Activated T-cell treated with anti-CD3 and anti-CD28 coated beads, Interleukin-2, amount 50 U/mL, for 1 hour (primary cell): ENCODE results near the gene GPX8.

Experiments
- DNase-seq: peaks from one replicate; pipeline ENCODE4 v3.0.0-alpha.2; 2020

GPX8 gene

GRCh38 chr5:55159763-55160492 is at the start of gene GPX8:
Gene GPX8 (plus strand): TSS chr5:55160171. CDS start chr5:55160193, 22 bp downstream.
- no peak for DNase-seq

DNA sequence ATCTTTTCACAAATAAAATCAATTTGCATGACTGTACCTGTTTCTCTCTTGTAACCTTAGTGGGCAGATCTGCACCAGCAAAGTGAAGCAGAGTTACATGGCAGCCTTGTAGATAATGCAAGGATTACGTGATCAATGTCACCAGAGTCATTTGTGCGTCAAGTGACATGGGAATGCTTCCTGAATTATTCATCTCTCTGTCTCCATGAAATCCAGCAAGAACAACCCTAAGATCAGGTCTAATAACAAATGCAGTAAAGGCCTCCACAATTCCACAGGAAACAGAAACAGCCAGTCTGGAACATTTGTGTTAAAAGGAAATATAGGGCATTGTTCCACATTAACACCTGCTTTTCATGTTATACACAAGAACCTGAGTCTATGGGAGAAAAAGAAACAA is 49.8 kb upstream of the GPX8 start:
- DNase-seq = no peak

DNA sequence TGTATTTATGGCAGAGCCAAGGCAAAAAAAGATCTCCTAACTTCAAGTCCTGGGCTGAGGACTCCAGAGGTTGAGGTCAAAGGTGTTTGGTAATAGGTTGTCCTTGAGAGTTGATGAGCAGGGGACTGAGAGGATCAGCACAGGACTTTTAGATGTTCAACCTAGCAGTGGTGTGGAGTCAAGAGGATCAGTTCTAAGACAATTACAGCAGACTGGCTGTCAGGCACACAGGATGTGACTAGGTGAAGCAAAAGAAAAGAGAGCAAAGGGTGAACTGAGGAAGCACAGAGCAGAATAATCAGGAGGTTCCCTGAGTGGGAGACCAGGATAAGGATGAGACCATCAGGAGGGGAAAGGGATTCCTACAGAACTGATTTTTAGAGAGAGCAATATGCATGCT is 46.6 kb upstream of the GPX8 start:
- no peak for DNase-seq

DNA sequence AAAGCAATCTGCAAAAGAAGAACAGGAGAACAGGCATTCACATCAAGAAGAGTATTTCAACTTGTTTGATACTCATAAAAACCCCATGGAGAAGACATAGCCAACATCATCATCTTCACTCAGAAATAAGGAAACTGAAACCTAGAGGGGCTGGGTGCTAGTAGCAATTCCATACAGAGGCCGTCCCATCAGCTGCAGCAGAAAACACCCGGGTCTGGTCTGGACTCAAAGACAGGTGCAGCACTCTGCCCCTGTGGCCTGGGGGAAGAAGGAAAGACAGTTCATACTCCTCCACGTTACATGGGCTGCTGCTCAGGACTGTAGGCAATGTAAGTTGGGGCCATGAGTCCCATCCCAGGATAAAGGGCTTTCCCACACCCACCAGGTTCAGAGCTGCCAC is 45.9 kb upstream of the GPX8 start:
- no peak for DNase-seq

GRCh38 chr5:55123365-55123764 is 36.6 kb upstream of the GPX8 start:
- DNase-seq = no peak

DNA sequence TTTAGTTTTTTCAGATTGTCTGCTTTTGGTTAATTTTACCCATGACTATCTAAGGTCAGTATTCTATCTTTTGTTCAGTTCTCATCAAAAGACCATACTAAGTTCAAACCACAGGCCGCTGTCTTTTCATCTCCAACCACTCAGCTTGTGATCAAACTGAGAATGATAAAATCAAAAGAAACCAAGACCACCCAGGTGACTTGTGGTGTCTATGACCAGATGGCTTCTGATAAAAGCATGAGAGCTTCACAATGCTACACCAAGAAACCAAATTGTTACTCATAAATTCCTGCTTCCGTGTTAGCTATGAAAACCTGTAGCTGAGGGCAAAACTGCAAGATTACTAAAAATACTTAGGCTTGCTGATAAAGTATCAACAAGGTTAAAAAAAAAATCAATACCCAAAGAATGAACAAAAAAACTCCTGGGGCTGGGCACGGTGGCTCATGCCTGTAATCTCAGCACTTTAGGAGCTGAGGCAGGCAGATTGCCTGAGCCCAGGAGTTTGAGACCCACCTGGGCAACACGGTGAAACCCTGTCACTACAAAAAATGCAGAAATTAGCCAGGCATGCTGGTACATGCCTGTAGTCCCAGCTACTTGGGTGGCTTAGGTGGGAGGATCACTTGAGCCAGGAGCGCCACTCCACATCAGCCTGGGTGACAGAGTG is 25.8 kb upstream of the GPX8 start:
- no peak for DNase-seq

DNA sequence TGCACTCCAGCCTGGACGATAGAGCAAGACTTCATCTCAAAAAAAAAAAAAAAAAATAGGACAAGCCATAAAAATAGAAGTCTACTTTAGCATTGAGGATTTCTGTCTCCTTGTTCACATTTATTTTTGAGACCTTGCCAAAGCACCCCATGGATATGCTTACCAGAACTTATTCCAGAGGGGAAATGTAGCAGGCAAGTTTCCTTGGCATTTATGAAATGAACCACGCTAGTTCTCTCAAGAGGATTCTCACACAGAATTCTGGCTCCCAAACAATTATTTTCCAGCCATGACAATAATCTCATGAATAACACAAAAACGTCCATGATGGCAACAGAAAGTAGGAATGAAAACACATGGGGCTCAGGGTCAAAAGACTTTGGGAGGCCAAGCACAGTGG is 23.4 kb upstream of the GPX8 start:
- no peak for DNase-seq

- no peak for DNase-seq
These were observed 18.9 kb upstream of the GPX8 start for GRCh38 chr5:55140908-55141665.

DNA sequence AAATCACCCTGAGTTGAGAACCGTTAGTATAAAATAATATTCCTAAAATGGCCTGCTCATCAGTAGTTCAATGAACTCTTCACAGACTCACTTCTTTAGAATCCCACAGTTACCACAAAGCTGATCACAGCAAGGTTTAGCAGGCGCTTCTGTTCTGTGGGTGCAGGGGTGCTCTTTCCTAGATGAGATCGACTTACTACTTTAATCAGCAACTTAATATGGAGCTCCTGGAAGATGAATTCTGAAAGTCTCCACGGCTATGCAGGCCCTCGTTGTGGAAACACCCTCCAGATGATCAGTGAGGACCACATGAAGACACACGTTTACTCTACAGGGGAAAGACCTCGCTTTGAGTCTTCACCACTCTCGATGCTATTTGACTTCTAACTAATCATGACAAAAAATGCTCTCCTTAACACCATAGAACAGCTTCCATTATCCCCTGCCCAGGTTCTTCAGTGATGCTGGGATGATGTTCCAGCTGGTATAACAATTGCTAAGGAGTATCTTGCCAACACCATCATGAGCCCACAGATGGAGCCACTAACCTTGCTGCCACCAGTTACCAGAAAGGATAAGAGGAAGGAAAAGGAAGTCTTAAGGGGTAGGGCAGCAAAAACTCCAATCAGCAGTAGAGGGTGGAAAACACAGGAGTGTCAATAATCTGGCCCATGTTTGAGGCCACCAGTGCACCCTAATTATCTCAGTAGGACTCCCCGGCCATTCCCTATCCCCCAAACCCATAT is 17.9 kb upstream of the GPX8 start:
- DNase-seq = no peak

DNA sequence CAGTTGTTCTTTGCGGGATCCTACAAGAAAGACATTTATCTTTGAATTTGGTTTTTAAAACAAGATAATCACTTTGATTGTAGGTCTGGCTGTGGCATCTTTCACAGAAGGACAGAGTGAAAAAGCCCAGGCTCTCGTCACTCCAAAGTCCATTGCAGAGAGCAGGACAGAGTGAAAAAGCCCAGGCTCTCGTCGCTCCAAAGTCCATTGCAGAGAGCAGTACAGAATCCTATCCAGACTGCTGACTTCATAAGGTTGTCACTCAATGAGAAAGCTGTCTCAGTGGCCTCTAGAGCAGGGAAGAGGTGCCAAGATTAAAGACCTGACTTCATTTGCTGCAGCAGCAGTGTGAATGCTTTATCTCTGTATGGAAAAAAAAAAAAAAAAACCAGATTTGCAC is 16.3 kb upstream of the GPX8 start:
- no peak for DNase-seq

GRCh38 chr5:55146080-55146479 is 13.9 kb upstream of the GPX8 start:
- no peak for DNase-seq

DNA sequence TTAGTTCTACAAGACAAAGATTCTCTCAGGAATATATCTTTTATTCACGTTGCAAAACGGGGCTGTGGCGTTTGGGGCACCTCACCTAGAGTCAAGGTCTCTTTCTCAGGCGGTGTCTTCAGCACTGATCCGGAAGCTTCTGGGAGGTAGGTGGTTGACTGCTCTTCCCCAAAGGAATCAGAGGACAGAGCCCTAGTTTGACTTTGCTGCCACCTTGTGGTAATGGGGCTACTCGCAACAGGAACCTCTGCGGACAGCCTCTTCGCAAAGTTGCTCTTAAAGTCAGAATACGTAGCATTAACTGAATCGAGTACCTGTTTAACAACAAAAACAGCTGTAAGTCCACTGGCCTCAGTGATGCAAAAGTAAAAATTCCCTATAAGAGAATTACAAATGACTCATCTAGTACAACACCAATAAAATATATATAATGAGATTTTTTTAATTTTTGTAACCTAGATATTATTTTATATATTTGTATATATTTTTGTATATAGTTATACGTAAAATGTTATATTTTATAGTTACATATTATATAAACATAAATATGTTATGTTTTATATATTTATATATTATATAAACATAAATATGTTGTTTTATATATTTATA is 13.3 kb upstream of the GPX8 start:
- peak; percentile 79 for DNase-seq

DNA sequence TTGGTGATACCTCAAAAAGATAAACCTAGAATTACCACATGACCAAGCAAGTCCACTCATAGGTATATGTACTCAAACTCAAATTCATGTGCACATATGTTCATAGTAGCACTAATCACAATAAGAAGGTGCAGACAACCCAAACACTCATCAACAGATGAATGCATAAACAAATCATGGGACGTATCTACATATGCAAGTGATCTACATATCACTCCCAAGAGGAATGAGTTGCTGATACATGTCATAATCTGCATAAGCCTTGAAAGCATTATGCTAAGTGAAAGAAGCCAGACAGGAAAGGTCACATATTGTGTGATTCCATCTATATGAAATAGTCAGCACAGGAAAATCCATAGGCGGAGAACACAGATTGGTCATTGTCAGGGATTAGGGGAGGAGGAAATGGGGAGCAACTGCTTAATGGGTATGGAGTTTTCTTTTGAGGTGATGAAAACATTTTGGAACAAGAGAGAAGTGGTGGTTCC is 10.6 kb upstream of the GPX8 start:
- DNase-seq = no peak

DNA sequence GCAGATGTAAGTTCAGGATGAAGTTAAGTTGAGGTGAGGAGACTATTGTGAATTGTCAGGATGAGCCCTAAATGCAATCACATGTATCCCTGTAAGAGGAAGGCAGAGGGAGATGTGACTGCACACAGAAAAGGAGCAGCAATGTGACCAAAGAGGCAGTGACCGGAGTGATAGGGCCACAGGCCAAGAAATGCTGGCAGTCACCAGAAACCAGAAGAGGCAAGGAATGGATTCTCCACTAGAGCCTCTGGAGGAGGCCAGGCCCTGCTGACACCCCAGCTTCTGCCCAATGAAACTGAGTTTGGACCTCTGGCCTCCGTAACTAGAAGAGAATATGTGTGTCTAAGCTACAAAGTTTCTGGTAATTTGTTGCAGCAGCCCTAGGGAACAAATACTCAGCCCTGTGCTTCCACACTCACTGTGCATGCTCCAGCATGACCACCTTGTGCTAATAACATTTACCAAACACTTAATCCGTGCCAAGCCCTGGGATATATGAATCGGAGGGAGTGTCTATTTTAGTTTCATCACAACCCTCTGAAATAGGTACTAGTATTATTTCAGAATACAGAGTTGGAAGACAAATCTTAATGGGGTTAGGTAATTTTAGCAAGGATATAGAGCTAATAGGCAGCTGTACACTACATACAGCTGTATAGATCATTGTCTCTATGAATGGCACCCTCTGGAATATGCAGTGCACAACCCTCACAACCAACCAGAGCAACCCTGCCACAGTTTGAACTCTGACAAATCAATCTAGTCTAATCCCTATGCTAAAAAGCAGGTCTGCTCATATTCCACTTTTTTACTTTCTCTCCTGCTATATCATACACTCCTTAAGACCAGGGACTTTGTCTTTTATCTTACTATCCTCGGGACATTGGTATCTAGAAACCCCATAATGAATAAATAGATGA is 7.8 kb upstream of the GPX8 start:
- no peak for DNase-seq

DNA sequence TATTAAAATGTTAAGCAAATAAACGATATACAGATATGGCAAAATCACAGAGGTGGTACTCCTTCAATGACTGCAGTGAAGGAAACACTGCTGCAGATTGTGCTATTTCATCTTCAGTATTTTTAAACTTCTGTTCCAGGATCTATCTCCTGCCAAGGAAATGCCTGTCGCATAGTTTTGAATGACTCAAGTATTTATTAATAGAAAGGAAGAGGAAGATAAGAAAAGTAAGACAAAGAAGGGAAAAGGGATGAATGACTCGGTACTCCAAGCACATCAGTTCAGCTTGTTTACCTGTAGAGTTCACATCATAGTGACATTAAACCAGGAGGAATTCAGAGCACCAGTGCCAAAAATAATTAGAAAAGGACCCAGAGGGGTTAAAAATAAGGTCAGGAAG is 5.1 kb upstream of the GPX8 start:
- DNase-seq = no peak

GRCh38 chr5:55160493-55161209 is 680 bp downstream of the GPX8 start:
- no peak for DNase-seq

DNA sequence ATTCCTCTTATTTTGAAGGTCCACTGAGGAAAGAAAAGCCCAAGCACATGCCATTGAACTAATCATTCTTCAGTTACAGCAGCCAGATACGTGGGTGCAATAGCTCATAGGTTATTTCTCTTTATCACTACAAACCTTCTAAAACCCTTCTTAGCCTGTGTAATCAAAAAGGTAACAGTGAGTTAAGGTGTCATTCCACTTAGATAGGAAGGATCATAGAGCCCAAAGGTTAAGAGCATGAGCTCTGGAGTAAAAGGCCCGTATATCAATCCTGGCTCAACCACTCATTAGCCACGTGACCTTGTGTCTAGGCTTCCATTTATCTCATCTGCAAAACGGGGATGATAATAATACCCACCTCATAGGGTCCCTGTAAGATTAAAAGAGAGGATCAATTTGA is 2.7 kb downstream of the GPX8 start:
- DNase-seq = no peak

DNA sequence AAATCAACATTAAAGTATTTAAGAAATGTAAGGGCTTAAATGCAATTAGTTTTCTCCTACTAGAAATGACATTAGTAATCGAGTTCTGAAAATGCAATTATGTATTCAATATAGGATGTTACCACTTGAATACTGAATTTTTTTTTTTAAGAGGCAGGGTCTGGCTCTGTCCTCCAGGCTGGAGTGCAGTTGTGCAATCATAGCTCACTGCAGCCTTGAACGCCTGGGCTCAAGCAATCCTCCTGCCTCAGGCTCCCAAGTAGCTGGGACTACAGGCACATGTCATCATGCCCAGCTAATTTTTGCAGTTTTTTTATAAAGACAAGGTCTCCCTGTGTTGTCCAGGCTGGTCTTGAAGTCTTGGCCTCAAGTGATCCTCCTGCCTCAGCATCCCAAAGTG is 11.5 kb downstream of the GPX8 start:
- no peak for DNase-seq

- DNase-seq = peak; percentile 27
These were observed 12.3 kb downstream of the GPX8 start for GRCh38 chr5:55172051-55172899.
